ENCODE results near the gene KCNT2.

DNA sequence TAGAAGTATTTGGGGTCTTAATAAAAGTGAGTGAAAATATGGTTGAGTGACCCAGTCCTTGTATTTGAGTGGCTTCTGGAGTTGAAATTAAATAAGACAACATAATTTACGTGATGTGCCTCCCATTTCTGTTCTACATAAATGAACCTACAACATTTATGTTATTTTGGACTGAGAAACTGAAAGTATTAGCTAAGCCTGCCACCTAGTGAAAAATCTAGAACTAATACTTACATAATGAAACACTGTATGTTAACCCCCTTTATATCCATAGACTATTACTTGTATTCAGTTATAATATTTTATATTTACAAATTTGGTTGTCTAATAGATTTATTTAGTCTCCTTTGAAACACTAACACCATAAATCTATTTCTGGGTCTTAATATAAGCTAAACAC, 298.9 kb downstream of the KCNT2 start:
- TF ChIP-seq EZH2 (IDR thresholded peaks at IDR 0.05; ENCODE audit: insufficient read depth, poor library complexity, severe bottlenecking) (no peak), EZH2phosphoT487 (IDR thresholded peaks at IDR 0.05; ENCODE audit: insufficient read depth, low read depth) (no peak)
